ENCODE data around the gene TSPEAR. TPM values are rescaled to one million over a fixed set of nuclear protein-coding genes. Genes with fewer than 3 reads are reported as not detected.

TSPEAR gene
- total RNA-seq, 1 experiment from 2014 or later: not detected

- in situ Hi-C loops (cut with HindIII; ENCODE audit: low pct_unique_long_range_greater_than_20kb, low sequenced_read_pairs): no loop called here
Measured at GRCh38 chr21:44507673-44508425, 203.5 kb downstream of the TSPEAR start.

DNA sequence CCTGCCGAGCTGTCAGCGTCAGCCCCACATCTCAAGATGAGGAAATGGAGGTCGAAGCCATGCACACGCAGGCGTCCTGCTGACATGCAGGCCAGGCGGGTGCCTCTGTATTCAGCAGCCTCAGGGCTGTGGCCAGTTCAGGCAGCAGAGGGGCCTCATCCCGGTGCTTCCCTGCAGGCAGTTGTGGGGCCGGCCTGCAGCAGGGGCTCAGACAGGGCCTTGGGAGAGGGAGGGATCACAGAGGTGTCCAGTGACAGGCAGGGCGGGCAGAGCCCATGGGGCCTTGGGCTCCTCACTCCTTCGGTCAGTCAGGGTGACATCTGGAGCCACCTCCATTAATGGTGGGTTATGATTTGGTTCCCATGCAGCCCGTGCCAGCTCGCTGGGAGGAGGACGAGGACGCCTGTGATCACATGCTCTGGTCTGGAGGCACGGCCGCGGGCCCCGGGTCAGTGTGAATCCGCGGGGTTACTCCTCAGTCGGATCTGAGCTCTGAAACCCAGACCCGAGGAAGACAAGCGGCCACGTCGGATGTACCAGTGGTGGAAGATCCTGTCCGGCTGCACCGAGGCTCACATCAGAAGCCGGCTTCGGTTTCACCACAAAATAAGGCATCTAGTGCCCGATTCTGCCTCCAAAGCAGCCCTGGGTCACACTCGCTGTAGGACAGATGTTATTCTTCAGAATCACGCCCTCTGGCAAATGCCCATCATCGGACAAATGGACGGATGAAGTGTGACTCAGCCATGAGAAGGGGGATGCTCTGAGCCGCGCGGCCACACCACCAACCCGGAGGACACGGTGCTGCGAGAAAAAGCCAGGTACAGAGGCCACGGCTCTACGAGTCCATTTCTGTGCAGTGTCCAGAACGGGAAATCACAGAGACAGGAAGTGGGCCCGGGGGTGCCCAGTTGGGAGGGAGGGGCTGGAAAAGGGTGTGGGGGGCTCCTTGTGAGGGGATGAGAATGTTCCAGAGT is 204.8 kb downstream of the TSPEAR start:
- H3K27me3 ChIP-seq (ENCODE audit: control insufficient read depth, insufficient read depth, low read length): no peaks in the 10 kb centered on the region
- DNase-seq (ENCODE audit: low read depth, low spot score): no peak
- H3K36me3 ChIP-seq (ENCODE audit: control insufficient read depth, insufficient read depth, low read length): no peaks in the 10 kb centered on the region
- no peaks in the 10 kb centered on the region for H3K4me1 ChIP-seq (ENCODE audit: control insufficient read depth, insufficient read depth, low read length)
- in situ Hi-C loops (cut with HindIII; ENCODE audit: low pct_unique_long_range_greater_than_20kb, low sequenced_read_pairs) (no loop called here), intact Hi-C loops (cut with micrococcal nuclease; ENCODE audit: unreplicated experiment) (no loop called here)
- no peak overlapping the region for H3K4me3 ChIP-seq (ENCODE audit: low read depth in 2 of 2, low read length in 2 of 2)
- TF ChIP-seq, protein P1, sequence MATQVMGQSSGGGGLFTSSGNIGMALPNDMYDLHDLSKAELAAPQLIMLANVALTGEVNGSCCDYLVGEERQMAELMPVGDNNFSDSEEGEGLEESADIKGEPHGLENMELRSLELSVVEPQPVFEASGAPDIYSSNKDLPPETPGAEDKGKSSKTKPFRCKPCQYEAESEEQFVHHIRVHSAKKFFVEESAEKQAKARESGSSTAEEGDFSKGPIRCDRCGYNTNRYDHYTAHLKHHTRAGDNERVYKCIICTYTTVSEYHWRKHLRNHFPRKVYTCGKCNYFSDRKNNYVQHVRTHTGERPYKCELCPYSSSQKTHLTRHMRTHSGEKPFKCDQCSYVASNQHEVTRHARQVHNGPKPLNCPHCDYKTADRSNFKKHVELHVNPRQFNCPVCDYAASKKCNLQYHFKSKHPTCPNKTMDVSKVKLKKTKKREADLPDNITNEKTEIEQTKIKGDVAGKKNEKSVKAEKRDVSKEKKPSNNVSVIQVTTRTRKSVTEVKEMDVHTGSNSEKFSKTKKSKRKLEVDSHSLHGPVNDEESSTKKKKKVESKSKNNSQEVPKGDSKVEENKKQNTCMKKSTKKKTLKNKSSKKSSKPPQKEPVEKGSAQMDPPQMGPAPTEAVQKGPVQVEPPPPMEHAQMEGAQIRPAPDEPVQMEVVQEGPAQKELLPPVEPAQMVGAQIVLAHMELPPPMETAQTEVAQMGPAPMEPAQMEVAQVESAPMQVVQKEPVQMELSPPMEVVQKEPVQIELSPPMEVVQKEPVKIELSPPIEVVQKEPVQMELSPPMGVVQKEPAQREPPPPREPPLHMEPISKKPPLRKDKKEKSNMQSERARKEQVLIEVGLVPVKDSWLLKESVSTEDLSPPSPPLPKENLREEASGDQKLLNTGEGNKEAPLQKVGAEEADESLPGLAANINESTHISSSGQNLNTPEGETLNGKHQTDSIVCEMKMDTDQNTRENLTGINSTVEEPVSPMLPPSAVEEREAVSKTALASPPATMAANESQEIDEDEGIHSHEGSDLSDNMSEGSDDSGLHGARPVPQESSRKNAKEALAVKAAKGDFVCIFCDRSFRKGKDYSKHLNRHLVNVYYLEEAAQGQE (IDR thresholded peaks at IDR 0.05; ENCODE audit: insufficient read depth in 1 of 2, low read depth in 2 of 2, low read length in 1 of 2): no peak
- no peak for TF ChIP-seq TCF7L2 (IDR thresholded peaks at IDR 0.05; ENCODE audit: low read depth, low read length)
- no peak for TF ChIP-seq CTCF (IDR thresholded peaks at IDR 0.05)
- no peak for TF ChIP-seq SIN3A (IDR thresholded peaks at IDR 0.05; ENCODE audit: borderline replicate concordance, insufficient read depth, low read depth, low read length)
- no peak for TF ChIP-seq POLR2AphosphoS5 (IDR thresholded peaks at IDR 0.05; ENCODE audit: low read depth, low read length)
- POLR2A ChIA-PET: no interaction called here
- H3K27ac ChIP-seq (ENCODE audit: low read length): no peak overlapping the region
- CTCF ChIA-PET: no interaction called here
- no peaks in the 10 kb centered on the region for H3K9me3 ChIP-seq (ENCODE audit: control insufficient read depth, insufficient read depth, low read depth, low read length)
- BruUV-seq (replicated peaks): no TSS peak
- no peak for ATAC-seq

More at GRCh38 chr21:44507673-44508425, 203.5 kb downstream of the TSPEAR start:
- ATAC-seq: no peak
- H3K4me1 ChIP-seq (ENCODE audit: control insufficient read depth, insufficient read depth, low read length): no peaks in the 10 kb centered on the region
- ChIA-PET POLR2A (no interaction called here), CTCF (interaction anchor here (0.6 kb wide), 1 partner anchor 91 kb away, joined by 5 read pairs; no protein-coding TSS in a partner anchor)
- no peak for DNase-seq (ENCODE audit: low read depth, low spot score)
- H3K27ac ChIP-seq (ENCODE audit: low read length): no peak overlapping the region
- no peaks in the 10 kb centered on the region for H3K9me3 ChIP-seq (ENCODE audit: control insufficient read depth, insufficient read depth, low read depth, low read length)
- H3K36me3 ChIP-seq (ENCODE audit: control insufficient read depth, insufficient read depth, low read length): no peaks in the 10 kb centered on the region
- no peak overlapping the region for H3K4me3 ChIP-seq (ENCODE audit: low read depth in 2 of 2, low read length in 2 of 2)
- intact Hi-C loops (cut with micrococcal nuclease; ENCODE audit: unreplicated experiment): no loop called here
- TF ChIP-seq TCF7L2 (IDR thresholded peaks at IDR 0.05; ENCODE audit: low read depth, low read length): no peak
- no peak for TF ChIP-seq CTCF (IDR thresholded peaks at IDR 0.05)
- no peak for TF ChIP-seq SIN3A (IDR thresholded peaks at IDR 0.05; ENCODE audit: borderline replicate concordance, insufficient read depth, low read depth, low read length)
- no peak for TF ChIP-seq POLR2AphosphoS5 (IDR thresholded peaks at IDR 0.05; ENCODE audit: low read depth, low read length)
- TF ChIP-seq, protein P1 (IDR thresholded peaks at IDR 0.05; ENCODE audit: insufficient read depth in 1 of 2, low read depth in 2 of 2, low read length in 1 of 2): no peak
- no peaks in the 10 kb centered on the region for H3K27me3 ChIP-seq (ENCODE audit: control insufficient read depth, insufficient read depth, low read length)
- no TSS peak for BruUV-seq (replicated peaks)
